Stimulated activated naive CD8-positive, alpha-beta T cell treated with anti-CD3 and anti-CD28 coated beads, Interleukin-15, Interleukin-2, amounts not matched to agents 100 ng/mL and 50 ng/mL, for 24 hours (primary cell): Measurements from ENCODE around the gene SCAF1.

Experiments used
- H3K27ac Mint-ChIP-seq: one replicate; pipeline ENCODE4 v1.8.0; 2021; ENCODE audit warnings: mild to moderate bottlenecking, mixed read lengths
- H3K27me3 Mint-ChIP-seq: one replicate; pipeline ENCODE4 v1.8.0; 2021; ENCODE audit warnings: mixed read lengths
- H3K36me3 Mint-ChIP-seq: one replicate; pipeline ENCODE4 v1.8.0; 2021; ENCODE audit warnings: low read depth, mixed read lengths
- H3K4me1 Mint-ChIP-seq: one replicate; pipeline ENCODE4 v1.8.0; 2021; ENCODE audit warnings: low read depth, mixed read lengths
- H3K4me3 Mint-ChIP-seq: one replicate; pipeline ENCODE4 v1.8.0; 2021; ENCODE audit warnings: mild to moderate bottlenecking, mixed read lengths
- H3K9me3 Mint-ChIP-seq: one replicate; pipeline ENCODE4 v1.8.0; 2021; ENCODE audit warnings: mixed read lengths

The SCAF1 gene

DNA sequence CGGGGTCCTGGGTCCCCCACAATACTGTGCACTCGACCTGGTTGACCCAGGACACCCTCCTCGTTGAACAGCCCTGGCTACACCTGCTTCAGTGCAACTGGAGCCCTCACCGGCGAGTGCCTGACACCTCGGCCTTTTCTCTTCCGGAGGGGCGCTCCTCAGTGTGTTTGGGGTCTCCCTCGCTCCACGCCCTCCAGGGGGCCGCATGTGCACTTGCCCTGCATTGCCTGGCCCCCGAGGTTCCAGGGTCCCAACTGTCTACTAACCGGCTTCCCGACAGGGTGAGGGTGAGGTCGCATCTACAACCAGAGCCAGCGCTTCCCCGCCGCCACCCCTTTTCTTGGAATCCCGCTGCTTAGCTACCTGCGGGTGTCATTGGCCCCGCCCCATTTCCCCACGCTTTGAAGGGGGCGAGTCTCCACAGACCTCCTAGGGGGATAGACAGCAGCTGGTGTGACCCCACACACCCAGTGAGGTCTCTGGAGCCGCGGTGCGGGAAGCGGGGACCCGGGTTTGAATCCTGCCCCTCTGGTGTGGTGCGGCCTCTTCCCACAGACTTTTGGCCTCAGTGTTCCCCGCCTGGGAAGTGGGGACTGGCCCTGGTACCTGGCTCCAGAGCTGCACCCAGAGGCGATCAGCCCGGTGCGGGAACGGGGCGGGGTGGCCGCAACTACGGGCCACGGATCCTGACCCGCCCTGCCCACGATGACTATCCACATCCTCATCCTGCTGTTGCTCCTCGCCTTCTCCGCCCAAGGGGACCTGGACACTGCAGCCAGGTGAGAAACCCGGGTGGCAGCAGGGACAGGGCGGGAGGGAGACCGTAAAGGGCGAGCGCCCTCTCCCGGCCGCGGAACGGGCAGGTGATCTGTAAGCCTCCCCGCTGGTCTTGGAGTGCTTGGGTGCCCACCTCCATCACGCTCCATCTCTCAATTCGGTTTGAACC, 47.4 kb downstream of the SCAF1 start, which contains the start of gene ADM5:
TSS of gene ADM5 (plus strand) at position 462 of the 946 bp plus-strand sequence. CDS start at position 706, 244 bp downstream.
- Mint-ChIP-seq H3K27ac (peak within 1 kb of the TSS; percentile 50), H3K9me3 (no peaks in the 10 kb centered on the region), H3K27me3 (peaks cover 21% of the 10 kb centered on the region), H3K4me3 (peak within 1 kb of the TSS; percentile 60), H3K36me3 (peaks cover 32% of the 10 kb centered on the region), H3K4me1 (peaks cover 37% of the 10 kb centered on the region)

DNA sequence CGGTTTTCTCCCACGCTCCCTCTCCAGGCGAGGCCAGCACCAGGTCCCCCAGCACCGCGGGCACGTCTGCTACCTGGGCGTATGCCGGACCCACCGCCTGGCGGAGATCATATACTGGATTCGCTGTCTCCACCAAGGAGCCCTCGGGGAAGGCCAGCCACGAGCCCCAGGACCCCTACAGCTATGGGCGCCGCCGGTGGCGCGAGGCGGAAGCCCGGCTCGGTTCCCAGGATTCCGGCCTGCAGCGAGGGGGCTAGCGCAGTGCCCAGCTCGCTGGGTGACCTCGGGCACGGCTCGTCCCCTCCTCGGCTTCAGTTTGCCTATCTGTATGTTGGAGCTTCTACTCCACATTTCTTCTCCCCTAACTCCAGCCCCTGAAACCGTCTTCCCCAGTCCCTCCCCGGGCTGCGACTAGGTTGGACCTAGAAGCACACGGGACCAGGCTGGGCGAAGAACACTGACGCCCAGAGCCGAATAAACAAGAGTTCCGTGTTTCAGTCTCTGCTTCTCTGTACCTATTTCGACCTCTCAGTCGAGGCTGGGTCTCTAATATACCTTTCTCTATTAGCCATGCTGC, 48.2 kb downstream of the SCAF1 start:
- peaks cover 37% of the 10 kb centered on the region for H3K4me1 Mint-ChIP-seq
- H3K4me3 Mint-ChIP-seq, result peak overlapping the region; percentile 60
- H3K9me3 Mint-ChIP-seq, result no peaks in the 10 kb centered on the region
- H3K27ac Mint-ChIP-seq, result peak overlapping the region; percentile 50
- peaks cover 21% of the 10 kb centered on the region for H3K27me3 Mint-ChIP-seq
- H3K36me3 Mint-ChIP-seq, result peaks cover 28% of the 10 kb centered on the region

DNA sequence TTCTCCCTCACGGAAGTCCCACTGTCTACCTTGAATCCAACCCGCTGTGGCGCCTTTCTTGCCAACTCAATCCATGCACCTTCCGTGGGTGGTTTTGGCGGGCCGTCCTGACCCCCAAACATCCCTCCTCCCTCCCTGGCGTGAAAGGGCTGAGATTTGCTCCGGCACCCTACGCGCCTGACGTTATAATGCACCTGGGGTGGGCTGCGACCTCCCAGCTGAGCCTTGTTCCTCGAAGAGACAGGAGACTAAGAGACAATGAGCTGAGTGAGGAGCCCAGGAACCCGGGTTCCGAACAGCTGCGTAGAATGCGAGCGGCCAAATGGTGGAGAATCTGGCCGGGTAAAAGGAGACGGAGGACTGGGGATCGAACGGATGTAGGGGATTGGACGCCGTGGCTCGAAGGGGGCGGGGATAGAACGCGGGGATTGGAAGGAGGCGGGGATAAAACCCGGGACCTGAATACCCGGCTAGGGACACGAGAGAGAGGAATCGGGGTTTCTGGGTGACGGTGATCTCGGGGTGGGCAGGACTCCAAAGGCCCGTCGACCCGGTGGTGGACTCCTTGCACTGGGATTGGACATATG, 48.7 kb downstream of the SCAF1 start, which contains the start of gene CPT1C:
TSS of gene CPT1C (plus strand) at position 461 of the 587 bp plus-strand sequence. CDS start 1,137 bp downstream, outside the sequence.
- H3K36me3 Mint-ChIP-seq, result peaks cover 22% of the 10 kb centered on the region
- peaks cover 37% of the 10 kb centered on the region for H3K4me1 Mint-ChIP-seq
- H3K9me3 Mint-ChIP-seq, result no peaks in the 10 kb centered on the region
- H3K4me3 Mint-ChIP-seq, result peak within 1 kb of the TSS; percentile 60
- peaks cover 21% of the 10 kb centered on the region for H3K27me3 Mint-ChIP-seq
- H3K27ac Mint-ChIP-seq, result peak within 1 kb of the TSS; percentile 50

DNA sequence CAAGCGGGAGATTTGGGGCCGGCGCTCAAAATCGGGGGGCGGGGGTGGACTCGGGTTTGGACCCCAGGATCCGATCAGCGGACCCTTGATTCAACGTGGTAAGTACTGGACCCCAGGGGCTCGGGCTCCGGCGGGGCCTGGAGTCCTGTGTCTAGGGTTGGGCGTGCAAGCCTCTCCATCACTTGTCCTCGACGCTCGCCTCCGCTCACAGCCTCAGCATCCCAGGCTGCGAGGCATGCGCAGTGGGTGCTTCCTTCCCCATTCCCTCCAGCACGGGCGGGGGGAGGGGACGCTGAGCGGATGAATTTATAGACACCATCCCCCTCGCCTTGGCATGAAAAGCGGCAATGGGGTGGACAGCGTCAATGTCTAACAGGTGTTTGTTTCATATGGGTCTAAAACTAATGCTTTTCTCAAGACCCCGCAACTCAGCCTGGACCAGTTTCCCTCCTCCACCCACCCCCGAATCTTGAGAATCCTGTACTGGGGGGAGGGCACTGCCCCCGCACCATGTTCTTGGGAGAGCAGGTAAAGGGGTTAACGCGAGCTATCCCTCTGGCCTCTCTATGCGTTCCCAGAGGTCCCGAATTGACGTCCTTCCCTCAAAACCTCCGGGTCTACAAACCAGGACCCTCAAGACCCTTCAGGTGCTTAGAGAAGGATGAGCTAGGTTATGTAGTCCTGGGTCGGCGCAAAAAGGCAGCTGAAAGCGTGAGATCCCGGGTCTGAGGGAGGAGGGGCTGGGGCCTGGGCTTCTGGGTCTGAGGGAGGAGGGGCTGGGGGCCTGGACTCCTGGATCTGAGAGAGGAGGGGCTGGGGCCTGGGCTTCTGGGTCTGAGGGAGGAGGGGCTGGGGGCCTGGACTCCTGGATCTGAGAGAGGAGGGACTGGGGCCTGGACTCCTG, 49.5 kb downstream of the SCAF1 start:
- Mint-ChIP-seq H3K4me1 (peaks cover 37% of the 10 kb centered on the region), H3K36me3 (peaks cover 17% of the 10 kb centered on the region), H3K9me3 (no peaks in the 10 kb centered on the region), H3K27me3 (peaks cover 21% of the 10 kb centered on the region), H3K27ac (no peak overlapping the region), H3K4me3 (peak overlapping the region; percentile 60)

DNA sequence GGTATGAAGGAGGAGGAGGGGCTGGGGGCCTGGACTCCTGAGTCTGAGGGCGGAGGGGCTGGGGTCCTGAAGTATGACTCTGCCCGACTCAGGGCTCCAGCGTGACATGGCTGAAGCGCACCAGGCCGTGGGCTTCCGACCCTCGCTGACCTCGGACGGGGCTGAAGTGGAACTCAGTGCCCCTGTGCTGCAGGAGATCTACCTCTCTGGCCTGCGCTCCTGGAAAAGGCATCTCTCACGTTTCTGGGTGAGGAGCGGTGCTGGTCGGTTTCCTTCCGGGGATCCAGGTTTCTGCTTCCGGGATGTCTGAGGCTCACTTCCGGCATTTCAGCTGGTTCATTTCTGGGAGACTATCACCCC, 50.1 kb downstream of the SCAF1 start:
- H3K27ac Mint-ChIP-seq, result no peak overlapping the region
- H3K27me3 Mint-ChIP-seq, result peaks cover 21% of the 10 kb centered on the region
- no peak overlapping the region for H3K4me3 Mint-ChIP-seq
- peaks cover 33% of the 10 kb centered on the region for H3K4me1 Mint-ChIP-seq
- no peaks in the 10 kb centered on the region for H3K9me3 Mint-ChIP-seq
- H3K36me3 Mint-ChIP-seq, result peaks cover 13% of the 10 kb centered on the region

DNA sequence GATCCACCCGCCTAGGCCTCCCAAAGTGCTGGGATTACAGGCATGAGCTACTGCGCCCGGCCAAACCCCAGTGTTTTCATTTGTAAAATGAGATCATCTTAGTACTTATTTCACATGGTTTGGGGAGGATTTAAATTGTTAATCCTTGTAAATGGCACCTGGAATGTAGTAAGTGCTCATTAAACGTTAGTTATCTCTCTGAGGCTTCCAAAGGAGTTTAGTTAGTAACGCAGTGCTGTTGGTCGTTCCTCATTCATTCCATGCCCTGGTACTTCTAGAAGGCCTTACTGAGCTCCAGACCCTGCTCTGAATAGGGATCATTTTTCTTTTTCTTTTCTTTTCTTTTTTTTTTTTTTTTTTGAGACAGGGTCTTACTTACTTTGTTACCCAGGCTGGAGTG, 54.1 kb downstream of the SCAF1 start:
- Mint-ChIP-seq H3K4me3 (no peak overlapping the region), H3K36me3 (no peaks in the 10 kb centered on the region), H3K27me3 (peaks cover 12% of the 10 kb centered on the region), H3K9me3 (no peaks in the 10 kb centered on the region), H3K27ac (no peak overlapping the region), H3K4me1 (peaks cover 3% of the 10 kb centered on the region)

DNA sequence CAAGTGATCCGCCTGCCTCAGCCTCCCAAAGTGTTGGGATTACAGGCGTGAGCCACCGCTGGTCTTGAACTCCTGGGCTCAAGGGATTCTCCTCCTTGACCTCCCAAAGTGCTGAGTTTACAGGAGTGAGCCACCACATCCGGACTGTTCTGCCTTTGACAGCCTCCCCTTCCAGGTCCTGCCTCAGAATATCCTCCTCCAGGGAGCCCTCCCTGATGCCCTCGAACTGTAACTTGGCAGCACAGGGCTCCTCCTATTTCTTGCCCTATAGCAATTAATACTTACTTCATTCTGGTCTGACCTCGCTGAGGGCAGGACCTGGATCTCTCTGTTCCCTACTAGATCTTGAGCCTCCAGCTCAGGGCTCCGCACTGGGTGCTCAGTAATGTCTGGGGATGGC, 54.9 kb downstream of the SCAF1 start:
- Mint-ChIP-seq H3K27ac (no peak overlapping the region), H3K36me3 (no peaks in the 10 kb centered on the region), H3K4me3 (no peak overlapping the region), H3K4me1 (no peaks in the 10 kb centered on the region), H3K27me3 (peaks cover 12% of the 10 kb centered on the region), H3K9me3 (no peaks in the 10 kb centered on the region)

DNA sequence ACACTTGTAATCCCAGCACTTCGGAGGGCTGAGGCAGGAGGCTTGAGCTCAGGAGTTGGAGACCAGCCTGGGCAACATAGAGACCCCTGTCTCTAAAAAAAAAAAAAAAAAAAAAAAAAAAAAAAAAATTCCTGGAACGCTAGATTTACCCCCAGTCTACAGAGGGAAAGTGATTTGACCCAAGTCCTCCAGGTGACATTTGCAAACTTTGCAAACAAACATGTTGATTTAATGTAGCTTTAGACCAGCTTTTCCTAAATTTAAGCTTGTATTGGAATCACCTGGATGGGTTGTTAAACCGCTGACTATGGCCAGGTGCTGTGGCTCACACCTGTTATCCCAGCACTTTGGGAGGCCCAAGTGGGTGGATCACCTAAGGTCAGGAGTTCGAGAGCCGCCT, 57.4 kb downstream of the SCAF1 start:
- Mint-ChIP-seq H3K4me3 (no peak overlapping the region), H3K9me3 (no peaks in the 10 kb centered on the region), H3K27me3 (no peaks in the 10 kb centered on the region), H3K36me3 (no peaks in the 10 kb centered on the region), H3K4me1 (no peaks in the 10 kb centered on the region), H3K27ac (no peak overlapping the region)

DNA sequence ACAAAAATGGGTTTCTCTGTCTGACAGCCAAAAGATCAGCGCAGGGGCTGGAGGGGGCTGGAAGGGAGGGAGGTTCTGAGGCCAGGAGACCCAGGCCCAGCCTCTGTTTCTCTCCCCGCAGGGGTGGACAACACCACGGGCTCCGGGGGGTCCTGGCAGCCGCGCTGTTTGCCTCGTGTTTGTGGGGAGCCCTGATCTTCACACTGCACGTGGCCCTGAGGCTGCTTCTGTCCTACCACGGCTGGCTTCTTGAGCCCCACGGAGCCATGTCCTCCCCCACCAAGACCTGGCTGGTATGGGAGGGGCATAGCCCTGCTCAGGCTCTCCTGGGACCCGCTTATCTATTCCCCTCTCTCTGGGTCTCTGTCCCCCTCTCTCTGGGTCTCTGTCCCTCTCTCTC, 58.6 kb downstream of the SCAF1 start:
- no peak overlapping the region for H3K27ac Mint-ChIP-seq
- no peak overlapping the region for H3K4me3 Mint-ChIP-seq
- no peaks in the 10 kb centered on the region for H3K9me3 Mint-ChIP-seq
- H3K27me3 Mint-ChIP-seq, result no peaks in the 10 kb centered on the region
- H3K4me1 Mint-ChIP-seq, result no peaks in the 10 kb centered on the region
- H3K36me3 Mint-ChIP-seq, result no peaks in the 10 kb centered on the region

DNA sequence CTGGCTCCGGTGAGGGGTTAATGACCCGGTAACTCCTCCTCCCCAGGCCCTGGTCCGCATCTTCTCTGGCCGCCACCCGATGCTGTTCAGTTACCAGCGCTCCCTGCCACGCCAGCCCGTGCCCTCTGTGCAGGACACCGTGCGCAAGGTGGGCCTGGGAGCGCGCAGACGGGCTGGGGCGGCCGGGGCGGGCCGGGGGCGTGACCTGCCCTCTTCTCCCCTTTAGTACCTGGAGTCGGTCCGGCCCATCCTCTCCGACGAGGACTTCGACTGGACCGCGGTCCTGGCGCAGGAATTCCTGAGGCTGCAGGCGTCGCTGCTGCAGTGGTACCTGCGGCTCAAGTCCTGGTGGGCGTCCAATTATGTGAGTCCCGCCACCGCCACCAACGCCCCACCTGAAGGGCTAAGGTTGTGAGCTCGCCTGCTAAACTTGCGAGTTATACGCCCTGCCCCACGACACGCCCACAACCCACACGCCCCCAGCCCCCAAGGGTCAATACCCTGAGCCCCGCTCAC, 59.3 kb downstream of the SCAF1 start:
- Mint-ChIP-seq H3K9me3 (no peaks in the 10 kb centered on the region), H3K27ac (no peak overlapping the region), H3K4me1 (no peaks in the 10 kb centered on the region), H3K36me3 (no peaks in the 10 kb centered on the region), H3K27me3 (no peaks in the 10 kb centered on the region), H3K4me3 (no peak overlapping the region)

DNA sequence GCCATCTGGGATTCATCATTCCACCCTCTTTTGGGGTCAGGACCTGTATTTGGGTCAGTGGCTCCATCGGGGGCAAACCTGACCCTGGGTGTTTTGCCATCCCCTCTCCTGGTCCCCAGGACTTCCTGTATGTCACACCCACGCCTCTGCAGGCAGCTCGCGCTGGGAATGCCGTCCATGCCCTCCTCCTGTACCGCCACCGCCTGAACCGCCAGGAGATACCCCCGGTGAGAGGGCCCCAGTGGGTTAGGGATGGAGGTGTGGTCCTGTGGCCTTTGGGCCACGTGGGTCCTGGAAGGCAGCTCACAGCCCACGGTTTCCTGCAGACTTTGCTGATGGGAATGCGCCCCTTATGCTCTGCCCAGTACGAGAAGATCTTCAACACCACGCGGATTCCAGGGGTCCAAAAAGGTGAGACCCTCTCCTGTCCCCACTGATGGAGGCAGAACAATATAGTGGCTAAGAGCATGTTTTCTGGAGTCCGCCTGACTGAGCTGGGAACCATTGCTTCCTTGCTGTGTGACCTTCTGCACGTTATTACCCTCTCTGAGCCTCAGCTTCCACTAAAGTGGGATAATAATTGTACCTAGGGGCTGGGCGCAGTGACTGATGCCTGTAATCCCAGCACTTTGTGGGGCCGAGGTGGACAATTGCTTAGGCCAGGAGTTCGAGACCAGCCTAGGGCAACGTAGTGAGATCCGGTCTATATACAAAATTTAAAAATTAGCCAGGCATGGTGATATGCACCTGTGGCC, 63.1 kb downstream of the SCAF1 start:
- Mint-ChIP-seq H3K9me3 (no peaks in the 10 kb centered on the region), H3K4me1 (no peaks in the 10 kb centered on the region), H3K27me3 (no peaks in the 10 kb centered on the region), H3K36me3 (no peaks in the 10 kb centered on the region), H3K27ac (no peak overlapping the region), H3K4me3 (no peak overlapping the region)

DNA sequence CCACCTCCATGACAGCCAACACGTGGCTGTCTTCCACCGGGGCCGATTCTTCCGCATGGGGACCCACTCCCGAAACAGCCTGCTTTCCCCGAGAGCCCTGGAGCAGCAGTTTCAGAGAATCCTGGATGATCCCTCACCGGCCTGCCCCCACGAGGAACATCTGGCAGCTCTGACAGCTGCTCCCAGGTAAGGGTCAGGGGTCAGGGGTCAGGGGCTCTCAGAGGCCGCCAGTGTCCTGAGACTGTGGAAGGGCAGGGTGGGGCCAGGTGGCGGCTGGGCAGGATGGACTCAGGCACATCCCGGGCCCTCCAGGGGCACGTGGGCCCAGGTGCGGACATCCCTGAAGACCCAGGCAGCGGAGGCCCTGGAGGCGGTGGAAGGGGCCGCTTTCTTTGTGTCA, 63.9 kb downstream of the SCAF1 start:
- H3K4me3 Mint-ChIP-seq, result no peak overlapping the region

More for the DNA sequence above, 63.9 kb downstream of the SCAF1 start:
- H3K27me3 Mint-ChIP-seq, result no peaks in the 10 kb centered on the region
- H3K4me1 Mint-ChIP-seq, result no peaks in the 10 kb centered on the region
- H3K36me3 Mint-ChIP-seq, result no peaks in the 10 kb centered on the region
- no peaks in the 10 kb centered on the region for H3K9me3 Mint-ChIP-seq
- no peak overlapping the region for H3K27ac Mint-ChIP-seq
